Mammary epithelial cell (primary cell): Measurements from ENCODE around the gene MYOG.

Source experiments
- EZH2 ChIP-seq: IDR thresholded peaks from 2 replicates; pipeline ENCODE4 v1.6.1; 2012; ENCODE audit warnings: low read length, inconsistent platforms, borderline replicate concordance
- TF ChIP-seq, protein P1 (sequence below), 2 donors: IDR thresholded peaks in 1 of 2; conservative IDR thresholded peaks in 1 of 2; 2 replicates each; pipeline ENCODE4 v1.5.1; 2011 to 2012; ENCODE audit warnings: inconsistent platforms in 2 of 2, low read length in 2 of 2, mild to moderate bottlenecking in 2 of 2, control low read depth in 1 of 2, low read depth in 1 of 2; ENCODE audit not compliant: insufficient read depth in 1 of 2; ENCODE audit errors: extremely low read depth in 1 of 2

DNA sequence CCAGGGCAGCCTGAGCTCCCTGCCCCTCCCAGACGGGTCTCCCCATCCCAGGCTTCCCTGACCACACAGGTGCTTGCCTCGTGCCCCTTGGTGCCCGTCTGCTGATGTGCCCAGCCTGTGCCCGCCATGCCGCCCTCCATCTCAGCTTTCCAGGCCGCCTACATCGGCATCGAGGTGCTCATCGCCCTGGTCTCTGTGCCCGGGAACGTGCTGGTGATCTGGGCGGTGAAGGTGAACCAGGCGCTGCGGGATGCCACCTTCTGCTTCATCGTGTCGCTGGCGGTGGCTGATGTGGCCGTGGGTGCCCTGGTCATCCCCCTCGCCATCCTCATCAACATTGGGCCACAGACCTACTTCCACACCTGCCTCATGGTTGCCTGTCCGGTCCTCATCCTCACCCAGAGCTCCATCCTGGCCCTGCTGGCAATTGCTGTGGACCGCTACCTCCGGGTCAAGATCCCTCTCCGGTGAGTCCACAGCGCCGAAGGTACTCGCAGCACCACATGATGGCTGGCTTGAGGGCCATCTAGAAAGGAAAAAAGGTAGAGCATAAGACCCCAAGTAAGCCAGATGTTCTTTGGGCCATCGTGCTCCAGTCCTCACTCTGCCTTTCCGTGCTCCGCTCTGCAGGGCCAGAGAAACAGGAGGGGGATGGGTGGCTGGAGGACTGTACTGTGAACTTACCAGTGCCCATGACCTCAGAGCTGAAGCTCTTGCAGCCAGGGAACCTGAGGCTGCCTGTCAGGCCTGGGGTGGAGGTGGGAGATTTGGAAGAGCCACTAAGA, 43.1 kb upstream of the MYOG start:
- TF ChIP-seq, protein P1, sequence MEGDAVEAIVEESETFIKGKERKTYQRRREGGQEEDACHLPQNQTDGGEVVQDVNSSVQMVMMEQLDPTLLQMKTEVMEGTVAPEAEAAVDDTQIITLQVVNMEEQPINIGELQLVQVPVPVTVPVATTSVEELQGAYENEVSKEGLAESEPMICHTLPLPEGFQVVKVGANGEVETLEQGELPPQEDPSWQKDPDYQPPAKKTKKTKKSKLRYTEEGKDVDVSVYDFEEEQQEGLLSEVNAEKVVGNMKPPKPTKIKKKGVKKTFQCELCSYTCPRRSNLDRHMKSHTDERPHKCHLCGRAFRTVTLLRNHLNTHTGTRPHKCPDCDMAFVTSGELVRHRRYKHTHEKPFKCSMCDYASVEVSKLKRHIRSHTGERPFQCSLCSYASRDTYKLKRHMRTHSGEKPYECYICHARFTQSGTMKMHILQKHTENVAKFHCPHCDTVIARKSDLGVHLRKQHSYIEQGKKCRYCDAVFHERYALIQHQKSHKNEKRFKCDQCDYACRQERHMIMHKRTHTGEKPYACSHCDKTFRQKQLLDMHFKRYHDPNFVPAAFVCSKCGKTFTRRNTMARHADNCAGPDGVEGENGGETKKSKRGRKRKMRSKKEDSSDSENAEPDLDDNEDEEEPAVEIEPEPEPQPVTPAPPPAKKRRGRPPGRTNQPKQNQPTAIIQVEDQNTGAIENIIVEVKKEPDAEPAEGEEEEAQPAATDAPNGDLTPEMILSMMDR (conservative IDR thresholded peaks at IDR 0.05 in 1 of 2, IDR thresholded peaks at IDR 0.05 in 1 of 2; ENCODE audit: extremely low read depth in 1 of 2, insufficient read depth in 1 of 2, low read depth in 1 of 2, low read length in 2 of 2), result no peak
- TF ChIP-seq EZH2, result no peak
